Measurements from ENCODE around the gene SHISA3.

DNA sequence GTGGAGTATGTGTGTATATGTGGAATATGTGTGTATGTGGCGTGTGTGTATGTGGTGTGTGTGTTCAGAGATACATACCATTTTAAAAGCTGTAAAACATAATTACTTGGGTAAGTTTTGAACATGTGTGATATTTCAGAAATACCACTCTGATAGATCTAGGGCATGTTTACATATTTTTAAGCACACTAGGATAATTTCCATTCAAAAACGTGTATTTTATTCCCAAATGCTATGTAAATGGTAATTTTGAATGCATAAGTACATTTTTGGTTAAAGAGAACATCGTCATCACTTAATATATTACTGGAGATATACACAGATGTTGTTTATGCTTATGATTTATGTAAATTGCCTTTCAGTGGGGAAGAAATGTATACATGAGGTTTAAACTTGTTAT is 34.7 kb upstream of the SHISA3 start:
- TF ChIP-seq, protein P1, sequence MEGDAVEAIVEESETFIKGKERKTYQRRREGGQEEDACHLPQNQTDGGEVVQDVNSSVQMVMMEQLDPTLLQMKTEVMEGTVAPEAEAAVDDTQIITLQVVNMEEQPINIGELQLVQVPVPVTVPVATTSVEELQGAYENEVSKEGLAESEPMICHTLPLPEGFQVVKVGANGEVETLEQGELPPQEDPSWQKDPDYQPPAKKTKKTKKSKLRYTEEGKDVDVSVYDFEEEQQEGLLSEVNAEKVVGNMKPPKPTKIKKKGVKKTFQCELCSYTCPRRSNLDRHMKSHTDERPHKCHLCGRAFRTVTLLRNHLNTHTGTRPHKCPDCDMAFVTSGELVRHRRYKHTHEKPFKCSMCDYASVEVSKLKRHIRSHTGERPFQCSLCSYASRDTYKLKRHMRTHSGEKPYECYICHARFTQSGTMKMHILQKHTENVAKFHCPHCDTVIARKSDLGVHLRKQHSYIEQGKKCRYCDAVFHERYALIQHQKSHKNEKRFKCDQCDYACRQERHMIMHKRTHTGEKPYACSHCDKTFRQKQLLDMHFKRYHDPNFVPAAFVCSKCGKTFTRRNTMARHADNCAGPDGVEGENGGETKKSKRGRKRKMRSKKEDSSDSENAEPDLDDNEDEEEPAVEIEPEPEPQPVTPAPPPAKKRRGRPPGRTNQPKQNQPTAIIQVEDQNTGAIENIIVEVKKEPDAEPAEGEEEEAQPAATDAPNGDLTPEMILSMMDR (tag by site-specific recombination; IDR thresholded peaks at IDR 0.05) = no peak
- TF ChIP-seq EGR2 (tag by site-specific recombination; IDR thresholded peaks at IDR 0.05; ENCODE audit: low read depth) (no peak), ZNF324 (tag by site-specific recombination; IDR thresholded peaks at IDR 0.05) (no peak), ZNF510 (tag by site-specific recombination; IDR thresholded peaks at IDR 0.05; ENCODE audit: insufficient replicate concordance) (no peak), ZNF174 (tag by site-specific recombination; IDR thresholded peaks at IDR 0.05) (no peak)
